Measurements from ENCODE around the gene SPTLC1.
"Not testable (repeated sequence)": the region's sequence is repeated elsewhere in the genome, so short reads cannot be mapped to it uniquely, and the experiment has no call there.

SPTLC1 gene

GRCh38 chr9:92115071-92115858 is at the start of gene SPTLC1:
Gene SPTLC1, minus strand, starts transcription at chr9:92115413. Its CDS starts 43 bp downstream, at chr9:92115370.
- in situ Hi-C loops (cut with MboI; ENCODE audit: low sequenced_read_pairs): no loop called here

GRCh38 chr9:92164975-92165374 is 49.8 kb upstream of the SPTLC1 start:
- in situ Hi-C loops (cut with MboI; ENCODE audit: low sequenced_read_pairs): no loop called here

GRCh38 chr9:92164490-92164889 is 49.3 kb upstream of the SPTLC1 start:
- in situ Hi-C loops (cut with MboI; ENCODE audit: low sequenced_read_pairs): no loop called here

GRCh38 chr9:92163276-92163675 is 48.1 kb upstream of the SPTLC1 start:
- in situ Hi-C loops (cut with MboI; ENCODE audit: low sequenced_read_pairs): no loop called here

- in situ Hi-C loops (cut with MboI; ENCODE audit: low sequenced_read_pairs): no loop called here
These were observed 45.6 kb upstream of the SPTLC1 start for GRCh38 chr9:92160786-92161185.

GRCh38 chr9:92159058-92159457 is 43.8 kb upstream of the SPTLC1 start:
- in situ Hi-C loops (cut with MboI; ENCODE audit: low sequenced_read_pairs): no loop called here

- in situ Hi-C loops (cut with MboI; ENCODE audit: low sequenced_read_pairs): no loop called here
These were observed 42.9 kb upstream of the SPTLC1 start for GRCh38 chr9:92158097-92158601.

- in situ Hi-C loops (cut with MboI; ENCODE audit: low sequenced_read_pairs): not testable (repeated sequence)
These were observed 40.5 kb upstream of the SPTLC1 start for GRCh38 chr9:92155736-92156135.

GRCh38 chr9:92155221-92155620 is 40.0 kb upstream of the SPTLC1 start:
- in situ Hi-C loops (cut with MboI; ENCODE audit: low sequenced_read_pairs): no loop called here

- in situ Hi-C loops (cut with MboI; ENCODE audit: low sequenced_read_pairs): not testable (repeated sequence)
These were observed 38.5 kb upstream of the SPTLC1 start for GRCh38 chr9:92153466-92154415.

GRCh38 chr9:92151691-92152393 is 36.6 kb upstream of the SPTLC1 start:
- in situ Hi-C loops (cut with MboI; ENCODE audit: low sequenced_read_pairs): no loop called here

GRCh38 chr9:92150501-92151470 is 35.6 kb upstream of the SPTLC1 start:
- in situ Hi-C loops (cut with MboI; ENCODE audit: low sequenced_read_pairs): not testable (repeated sequence)

GRCh38 chr9:92147852-92148180 is 32.6 kb upstream of the SPTLC1 start:
- in situ Hi-C loops (cut with MboI; ENCODE audit: low sequenced_read_pairs): loop anchor here (25.0 kb wide), 1 partner anchor 489 kb away; no protein-coding TSS in a partner anchor

- in situ Hi-C loops (cut with MboI; ENCODE audit: low sequenced_read_pairs): loop anchor here (25.0 kb wide), 1 partner anchor 490 kb away; no protein-coding TSS in a partner anchor
These were observed 32.0 kb upstream of the SPTLC1 start for GRCh38 chr9:92147030-92147851.

GRCh38 chr9:92146610-92147009 is 31.4 kb upstream of the SPTLC1 start:
- in situ Hi-C loops (cut with MboI; ENCODE audit: low sequenced_read_pairs): loop anchor here (25.0 kb wide), 1 partner anchor 491 kb away; no protein-coding TSS in a partner anchor

GRCh38 chr9:92145784-92146183 is 30.6 kb upstream of the SPTLC1 start:
- in situ Hi-C loops (cut with MboI; ENCODE audit: low sequenced_read_pairs): loop anchor here (25.0 kb wide), 1 partner anchor 492 kb away; no protein-coding TSS in a partner anchor

- in situ Hi-C loops (cut with MboI; ENCODE audit: low sequenced_read_pairs): loop anchor here (25.0 kb wide), 1 partner anchor 495 kb away; no protein-coding TSS in a partner anchor
These were observed 27.1 kb upstream of the SPTLC1 start for GRCh38 chr9:92142329-92142728.
